GM12873 (cell line): ENCODE results near the gene COQ2.

Source experiments
- TF ChIP-seq, protein P1 (sequence below): IDR thresholded peaks from 2 replicates; pipeline ENCODE4 v1.5.1; 2012; ENCODE audit warnings: low read depth, mild to moderate bottlenecking, moderate library complexity, low read length, control low read depth; ENCODE audit not compliant: insufficient read depth; ENCODE audit errors: missing control alignments

The COQ2 gene

DNA sequence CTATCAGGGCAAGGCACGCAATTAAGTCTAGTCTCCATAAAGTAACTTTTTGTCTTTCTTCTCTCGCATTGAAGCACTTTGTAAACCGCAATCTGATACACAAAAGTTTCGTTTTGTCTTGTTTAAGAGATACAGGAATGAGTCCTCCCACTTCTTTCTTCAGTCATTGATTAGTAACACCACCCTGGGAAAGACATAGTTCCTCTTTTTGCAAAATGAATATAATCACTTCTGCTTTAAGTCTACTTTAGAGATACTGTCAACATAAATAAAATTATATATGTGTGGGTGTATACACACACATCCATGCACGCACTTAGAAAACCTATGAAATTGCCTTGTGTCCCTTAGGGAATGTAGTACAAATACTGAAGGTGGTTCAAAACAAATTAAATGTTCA, 11.7 kb downstream of the COQ2 start:
- TF ChIP-seq, protein P1, sequence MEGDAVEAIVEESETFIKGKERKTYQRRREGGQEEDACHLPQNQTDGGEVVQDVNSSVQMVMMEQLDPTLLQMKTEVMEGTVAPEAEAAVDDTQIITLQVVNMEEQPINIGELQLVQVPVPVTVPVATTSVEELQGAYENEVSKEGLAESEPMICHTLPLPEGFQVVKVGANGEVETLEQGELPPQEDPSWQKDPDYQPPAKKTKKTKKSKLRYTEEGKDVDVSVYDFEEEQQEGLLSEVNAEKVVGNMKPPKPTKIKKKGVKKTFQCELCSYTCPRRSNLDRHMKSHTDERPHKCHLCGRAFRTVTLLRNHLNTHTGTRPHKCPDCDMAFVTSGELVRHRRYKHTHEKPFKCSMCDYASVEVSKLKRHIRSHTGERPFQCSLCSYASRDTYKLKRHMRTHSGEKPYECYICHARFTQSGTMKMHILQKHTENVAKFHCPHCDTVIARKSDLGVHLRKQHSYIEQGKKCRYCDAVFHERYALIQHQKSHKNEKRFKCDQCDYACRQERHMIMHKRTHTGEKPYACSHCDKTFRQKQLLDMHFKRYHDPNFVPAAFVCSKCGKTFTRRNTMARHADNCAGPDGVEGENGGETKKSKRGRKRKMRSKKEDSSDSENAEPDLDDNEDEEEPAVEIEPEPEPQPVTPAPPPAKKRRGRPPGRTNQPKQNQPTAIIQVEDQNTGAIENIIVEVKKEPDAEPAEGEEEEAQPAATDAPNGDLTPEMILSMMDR: no peak

DNA sequence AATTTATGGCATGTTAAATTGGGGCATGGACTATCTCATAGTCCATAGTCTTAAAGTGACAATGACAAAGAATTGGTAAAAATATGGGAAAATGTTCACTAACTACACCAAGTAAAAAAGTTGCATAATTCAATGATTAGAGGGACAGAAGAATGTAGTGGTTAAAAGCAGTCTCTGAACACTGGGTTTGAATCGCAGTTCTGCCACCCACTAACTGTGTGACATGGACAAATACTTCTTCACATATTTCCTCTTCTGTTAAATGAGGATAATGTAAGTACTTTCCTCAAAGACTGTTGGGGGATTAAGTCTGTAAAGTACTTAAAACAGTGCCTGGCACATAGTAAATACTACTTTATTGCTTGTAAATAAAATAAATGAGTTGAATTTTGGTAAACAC, 15.3 kb downstream of the COQ2 start:
- TF ChIP-seq, protein P1: no peak

GRCh38 chr4:83268491-83268890, 16.1 kb downstream of the COQ2 start:
- TF ChIP-seq, protein P1: no peak

DNA sequence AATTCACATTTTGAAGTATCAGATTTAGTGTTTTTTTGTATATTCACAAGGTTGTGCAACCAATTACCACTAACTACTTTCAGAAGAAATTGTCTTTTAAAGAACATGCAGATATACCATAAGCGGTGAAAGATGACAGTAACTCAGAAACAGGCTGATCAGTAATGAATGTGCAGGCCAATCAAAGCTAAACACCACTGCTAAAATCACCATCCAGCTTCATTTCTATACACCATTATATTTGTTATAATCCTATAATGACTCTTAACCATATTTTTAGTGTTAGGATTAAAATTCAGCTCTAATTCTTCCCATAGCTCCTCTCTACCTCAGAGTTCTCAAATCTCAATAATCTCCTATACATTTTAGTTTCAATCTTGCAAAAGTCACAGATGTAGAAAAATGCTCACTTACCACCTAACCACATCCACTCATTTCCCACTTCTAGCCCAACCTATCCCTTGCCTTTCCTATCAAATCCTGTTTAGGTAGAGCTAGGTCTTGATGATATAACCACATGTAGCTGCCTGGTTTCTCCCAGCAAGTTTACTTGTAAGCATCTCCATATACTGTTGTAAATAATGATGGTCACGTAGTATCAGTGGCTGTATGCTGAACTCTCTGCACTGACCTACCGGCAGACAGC, 16.6 kb downstream of the COQ2 start:
- TF ChIP-seq, protein P1: no peak

- TF ChIP-seq, protein P1: no peak
Measured at GRCh38 chr4:83267121-83267829, 17.3 kb downstream of the COQ2 start.

- TF ChIP-seq, protein P1: no peak
Measured at GRCh38 chr4:83266689-83267088, 17.9 kb downstream of the COQ2 start.

- TF ChIP-seq, protein P1: no peak
Measured at GRCh38 chr4:83263106-83263505, 21.5 kb downstream of the COQ2 start.
